K562 (cell line): ENCODE results near the gene PAF1. TPM values are rescaled to one million over a fixed set of nuclear protein-coding genes. Genes with fewer than 3 reads are reported as not detected.

Experiments
- CHCHD3 ChIP-seq: fragments of 250-450 bp; sonication (Bioruptor Pico); IDR thresholded peaks from 2 replicates; pipeline ENCODE4 v2.1.2; 2022; ENCODE audit warnings: mild to moderate bottlenecking
- CREBBP ChIP-seq: IDR thresholded peaks from one replicate; pipeline ENCODE4 v1.6.1; 2012; ENCODE audit warnings: low read depth, mild to moderate bottlenecking, control low read depth, inconsistent platforms, low read length
- FOXM1 ChIP-seq, 2 experiments: fragments of 450-650 bp in 1 of 2; sonication (generic) in 1 of 2; formaldehyde crosslinking in 1 of 2; IDR thresholded peaks; 2 replicates each; pipeline versions ENCODE4 v1.6.1 to v1.9.0; 2017 to 2022; ENCODE audit warnings: low read depth in 2 of 2, mild to moderate bottlenecking in 2 of 2, missing genetic modification reagents in 1 of 2, moderate library complexity in 1 of 2
- MAFK ChIP-seq: IDR thresholded peaks from 2 replicates; pipeline ENCODE4 v1.6.1; 2011; ENCODE audit warnings: low read length, improper control_type of control experiment
- PHB2 ChIP-seq: fragments of 450-650 bp; IDR thresholded peaks from 2 replicates; pipeline ENCODE4 v1.6.1; 2017; ENCODE audit warnings: low read depth
- PHF20 ChIP-seq: fragments of 450-650 bp; IDR thresholded peaks from 2 replicates; pipeline ENCODE4 v1.6.1; 2018; ENCODE audit not compliant: partially characterized antibody
- PTRF ChIP-seq: fragments of 450-650 bp; IDR thresholded peaks from 2 replicates; pipeline ENCODE4 v1.6.1; 2016; ENCODE audit warnings: mild to moderate bottlenecking, missing genetic modification characterization, missing compliant biosample characterization
- SAFB ChIP-seq: fragments of 200-400 bp; formaldehyde crosslinking; IDR thresholded peaks from 2 replicates; pipeline ENCODE4 v1.6.1; 2017; ENCODE audit warnings: low read depth, low read length, borderline replicate concordance
- TRIM28 ChIP-seq: fragments of 450-650 bp; IDR thresholded peaks from 2 replicates; pipeline ENCODE4 v1.6.1; 2017
- ZC3H11A ChIP-seq: IDR thresholded peaks from 2 replicates; pipeline ENCODE4 v1.6.1; 2012; ENCODE audit warnings: low read depth, low read length, improper control_type of control experiment
- ZNF253 ChIP-seq: fragments of 250-450 bp; sonication (Bioruptor Pico); conservative IDR thresholded peaks from 2 replicates; pipeline ENCODE4 v1.6.1; 2021; ENCODE audit warnings: mild to moderate bottlenecking
- ZNF764 ChIP-seq: fragments of 250-450 bp; sonication (Bioruptor Pico); IDR thresholded peaks from 2 replicates; pipeline ENCODE4 v1.4.0; 2020; ENCODE audit warnings: low read depth, mild to moderate bottlenecking, moderate library complexity
- polyA plus RNA-seq, 8 experiments: library from polyadenylated mRNA; depleted of rRNA in 4 of 8; stranded (reverse) in 5 of 8; unstranded in 3 of 8; fragments of >200 nt; fragmentation: Nextera tagmentation in 2 of 8; fragmentation: Illumina TruSeq in 1 of 8; extraction: Ambion mirVana in 2 of 8; extraction: Trizol in 1 of 8; gene quantifications; 2 replicates each; pipeline versions ENCODE4 v1.2.1 to v1.2.3, GENCODE V29; 2011 to 2014; ENCODE audit warnings: inconsistent platforms in 1 of 8, missing spikeins in 1 of 8
- total RNA-seq, 7 experiments: library from RNA; depleted of rRNA in 6 of 7; stranded (reverse); fragments of >200 nt in 6 of 7; fragmentation: Illumina TruSeq in 2 of 7; extraction: Trizol in 2 of 7; gene quantifications; 2 replicates each; pipeline versions ENCODE4 v1.2.1 to v1.2.3, GENCODE V29; 2011 to 2021; ENCODE audit warnings: low replicate concordance in 1 of 7
- TF ChIP-seq, protein P1 (sequence below): fragments of 150-350 bp; conservative IDR thresholded peaks from 2 replicates; pipeline ENCODE4 v1.6.1; 2014; ENCODE audit warnings: low read length
- TF ChIP-seq, protein P2 (sequence below): fragments of 250-450 bp; sonication (Bioruptor Pico); IDR thresholded peaks from 2 replicates; pipeline ENCODE4 v1.4.0; 2020; ENCODE audit warnings: borderline replicate concordance
- TF ChIP-seq, protein P3 (sequence below): fragments of 200-800 bp; sonication (Bioruptor generic); IDR thresholded peaks from 2 replicates; pipeline ENCODE4 v1.6.1; 2017; ENCODE audit warnings: missing genetic modification characterization, missing compliant biosample characterization
- TF ChIP-seq, protein P4 (sequence below): fragments of 450-650 bp; IDR thresholded peaks from 2 replicates; pipeline ENCODE4 v1.7.0; 2016; ENCODE audit warnings: borderline replicate concordance

The PAF1 gene
- total and polyA plus RNA-seq, 9 of the 15 experiments (the other 6 are each of a cell fraction or from before 2014, with no cell fraction given), result 1.5 to 45.0 (median 33.8) TPM

DNA sequence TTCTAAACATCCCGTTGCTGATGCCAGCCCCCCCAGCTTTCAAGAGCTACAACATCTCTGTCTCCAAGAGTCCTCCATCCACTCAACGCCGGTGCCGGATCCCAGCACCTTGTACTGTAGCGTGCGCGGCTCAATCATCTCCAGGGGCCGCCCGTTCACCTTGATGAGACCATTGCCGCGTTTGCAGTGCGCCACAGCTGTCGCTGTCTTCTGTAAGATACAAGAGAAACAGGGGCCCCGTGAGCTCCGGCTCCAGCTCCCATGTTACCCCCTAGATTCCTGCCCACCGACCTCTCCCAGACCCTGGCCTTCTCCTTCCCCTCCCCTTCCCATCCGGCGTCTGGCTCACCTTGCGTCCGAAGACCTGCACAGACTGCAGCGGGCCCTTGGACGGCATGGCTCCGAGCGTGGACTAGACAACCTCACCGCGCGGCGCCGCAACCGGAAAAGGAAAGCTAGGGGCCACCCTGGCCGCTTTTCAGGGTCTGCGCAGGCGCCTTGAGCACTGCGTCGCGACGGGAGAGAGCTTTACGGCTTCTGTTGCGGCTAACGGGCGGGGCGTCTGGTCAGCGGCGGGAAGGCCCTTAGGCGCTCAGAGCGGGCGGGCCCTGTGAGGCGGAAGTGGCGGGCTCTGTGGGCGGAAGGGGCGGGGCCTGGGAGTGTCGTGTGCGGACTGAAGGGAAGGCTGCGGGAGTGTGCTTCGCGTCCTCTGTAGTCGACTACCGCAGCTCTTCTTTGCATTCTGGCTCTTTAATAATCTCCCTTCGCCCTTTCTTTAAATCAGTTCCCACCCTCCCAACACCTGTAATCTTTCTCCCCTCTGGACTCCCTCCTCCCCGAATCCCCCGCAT lies 44.8 kb upstream of the PAF1 start, which contains the start of gene RPS16 (continued):
- TF ChIP-seq, protein P1, sequence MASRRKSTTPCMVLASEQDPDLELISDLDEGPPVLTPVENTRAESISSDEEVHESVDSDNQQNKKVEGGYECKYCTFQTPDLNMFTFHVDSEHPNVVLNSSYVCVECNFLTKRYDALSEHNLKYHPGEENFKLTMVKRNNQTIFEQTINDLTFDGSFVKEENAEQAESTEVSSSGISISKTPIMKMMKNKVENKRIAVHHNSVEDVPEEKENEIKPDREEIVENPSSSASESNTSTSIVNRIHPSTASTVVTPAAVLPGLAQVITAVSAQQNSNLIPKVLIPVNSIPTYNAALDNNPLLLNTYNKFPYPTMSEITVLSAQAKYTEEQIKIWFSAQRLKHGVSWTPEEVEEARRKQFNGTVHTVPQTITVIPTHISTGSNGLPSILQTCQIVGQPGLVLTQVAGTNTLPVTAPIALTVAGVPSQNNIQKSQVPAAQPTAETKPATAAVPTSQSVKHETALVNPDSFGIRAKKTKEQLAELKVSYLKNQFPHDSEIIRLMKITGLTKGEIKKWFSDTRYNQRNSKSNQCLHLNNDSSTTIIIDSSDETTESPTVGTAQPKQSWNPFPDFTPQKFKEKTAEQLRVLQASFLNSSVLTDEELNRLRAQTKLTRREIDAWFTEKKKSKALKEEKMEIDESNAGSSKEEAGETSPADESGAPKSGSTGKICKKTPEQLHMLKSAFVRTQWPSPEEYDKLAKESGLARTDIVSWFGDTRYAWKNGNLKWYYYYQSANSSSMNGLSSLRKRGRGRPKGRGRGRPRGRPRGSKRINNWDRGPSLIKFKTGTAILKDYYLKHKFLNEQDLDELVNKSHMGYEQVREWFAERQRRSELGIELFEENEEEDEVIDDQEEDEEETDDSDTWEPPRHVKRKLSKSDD, result no peak
- no peak for TF ChIP-seq MAFK
- TF ChIP-seq PHF20, result peak; percentile 72
- TF ChIP-seq, protein P2, sequence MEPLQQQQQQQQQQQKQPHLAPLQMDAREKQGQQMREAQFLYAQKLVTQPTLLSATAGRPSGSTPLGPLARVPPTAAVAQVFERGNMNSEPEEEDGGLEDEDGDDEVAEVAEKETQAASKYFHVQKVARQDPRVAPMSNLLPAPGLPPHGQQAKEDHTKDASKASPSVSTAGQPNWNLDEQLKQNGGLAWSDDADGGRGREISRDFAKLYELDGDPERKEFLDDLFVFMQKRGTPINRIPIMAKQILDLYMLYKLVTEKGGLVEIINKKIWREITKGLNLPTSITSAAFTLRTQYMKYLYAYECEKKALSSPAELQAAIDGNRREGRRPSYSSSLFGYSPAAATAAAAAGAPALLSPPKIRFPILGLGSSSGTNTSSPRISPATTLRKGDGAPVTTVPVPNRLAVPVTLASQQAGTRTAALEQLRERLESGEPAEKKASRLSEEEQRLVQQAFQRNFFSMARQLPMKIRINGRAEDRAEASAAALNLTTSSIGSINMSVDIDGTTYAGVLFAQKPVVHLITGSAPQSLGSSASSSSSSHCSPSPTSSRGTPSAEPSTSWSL (CRISPR knock-in tag), result no peak
- no peak for TF ChIP-seq PTRF
- TF ChIP-seq, protein P3, sequence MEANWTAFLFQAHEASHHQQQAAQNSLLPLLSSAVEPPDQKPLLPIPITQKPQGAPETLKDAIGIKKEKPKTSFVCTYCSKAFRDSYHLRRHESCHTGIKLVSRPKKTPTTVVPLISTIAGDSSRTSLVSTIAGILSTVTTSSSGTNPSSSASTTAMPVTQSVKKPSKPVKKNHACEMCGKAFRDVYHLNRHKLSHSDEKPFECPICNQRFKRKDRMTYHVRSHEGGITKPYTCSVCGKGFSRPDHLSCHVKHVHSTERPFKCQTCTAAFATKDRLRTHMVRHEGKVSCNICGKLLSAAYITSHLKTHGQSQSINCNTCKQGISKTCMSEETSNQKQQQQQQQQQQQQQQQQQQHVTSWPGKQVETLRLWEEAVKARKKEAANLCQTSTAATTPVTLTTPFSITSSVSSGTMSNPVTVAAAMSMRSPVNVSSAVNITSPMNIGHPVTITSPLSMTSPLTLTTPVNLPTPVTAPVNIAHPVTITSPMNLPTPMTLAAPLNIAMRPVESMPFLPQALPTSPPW, result peak; percentile 78
- TF ChIP-seq ZNF764, result no peak
- TF ChIP-seq FOXM1 (IDR thresholded peaks at IDR 0.05; ENCODE audit: low read depth), result no peak
- no peak; the same call in 1 of the 2 replicates for TF ChIP-seq FOXM1 (CRISPR knock-in tag; IDR thresholded peaks at IDR 0.05; ENCODE audit: low read depth)
- TF ChIP-seq, protein P4, sequence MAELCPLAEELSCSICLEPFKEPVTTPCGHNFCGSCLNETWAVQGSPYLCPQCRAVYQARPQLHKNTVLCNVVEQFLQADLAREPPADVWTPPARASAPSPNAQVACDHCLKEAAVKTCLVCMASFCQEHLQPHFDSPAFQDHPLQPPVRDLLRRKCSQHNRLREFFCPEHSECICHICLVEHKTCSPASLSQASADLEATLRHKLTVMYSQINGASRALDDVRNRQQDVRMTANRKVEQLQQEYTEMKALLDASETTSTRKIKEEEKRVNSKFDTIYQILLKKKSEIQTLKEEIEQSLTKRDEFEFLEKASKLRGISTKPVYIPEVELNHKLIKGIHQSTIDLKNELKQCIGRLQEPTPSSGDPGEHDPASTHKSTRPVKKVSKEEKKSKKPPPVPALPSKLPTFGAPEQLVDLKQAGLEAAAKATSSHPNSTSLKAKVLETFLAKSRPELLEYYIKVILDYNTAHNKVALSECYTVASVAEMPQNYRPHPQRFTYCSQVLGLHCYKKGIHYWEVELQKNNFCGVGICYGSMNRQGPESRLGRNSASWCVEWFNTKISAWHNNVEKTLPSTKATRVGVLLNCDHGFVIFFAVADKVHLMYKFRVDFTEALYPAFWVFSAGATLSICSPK, result no peak
- no peak for TF ChIP-seq TRIM28
- TF ChIP-seq PHB2, result no peak; the same call in 1 of the 2 replicates
- TF ChIP-seq ZNF253 (CRISPR knock-in tag), result no peak
- TF ChIP-seq SAFB, result peak; percentile 33; the same call in 1 of the 2 replicates
- no peak for TF ChIP-seq CHCHD3 (CRISPR knock-in tag)
- no peak for TF ChIP-seq CREBBP
- no peak for TF ChIP-seq ZC3H11A
